ENCODE data around the gene KMT2A. TPM values are rescaled to one million over a fixed set of nuclear protein-coding genes. Genes with fewer than 3 reads are reported as not detected.

The KMT2A gene
- total and polyA plus RNA-seq, 2 donors (not counting 3 experiments of a cell fraction or from before 2014, with no cell fraction given) = 23.5 to 63.9 TPM

DNA sequence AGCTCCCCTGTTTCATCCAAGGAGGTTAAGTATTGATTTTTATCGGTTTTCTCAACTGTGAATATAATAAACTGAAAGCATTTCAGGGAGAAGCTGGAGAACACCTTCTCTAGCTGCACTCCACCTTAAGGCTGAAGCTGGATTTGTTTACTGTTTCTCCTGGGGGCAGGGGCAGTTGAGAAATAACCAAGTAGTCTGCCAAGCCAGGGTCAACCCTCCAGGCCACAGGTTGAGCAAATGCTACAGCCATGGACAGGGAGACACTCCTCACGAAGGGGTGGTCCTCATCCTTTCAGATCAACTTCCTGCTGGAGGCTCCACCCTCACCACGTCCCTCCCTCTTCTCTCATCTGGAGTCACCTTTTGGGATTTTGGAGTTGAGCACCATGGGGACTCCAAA is 90.8 kb downstream of the KMT2A start, which contains the start of gene TTC36:
TTC36 (plus strand) TSS at position 366 of the 400 bp plus-strand sequence; CDS start at position 387, 21 bp downstream.
- Histone ChIP-seq H3K9me3 (replicated peaks; ENCODE audit: control insufficient read depth, insufficient read depth, low read length) (no peaks in the 10 kb centered on the region), H3K79me2 (ENCODE audit: control insufficient read depth, insufficient read depth, low read length) (no peaks in the 10 kb centered on the region), H4K20me1 (replicated peaks; ENCODE audit: control insufficient read depth, extremely low read depth, insufficient read depth, low read length) (no peaks in the 10 kb centered on the region), H3K9me1 (replicated peaks; ENCODE audit: control insufficient read depth, extremely low read depth, insufficient read depth, low read length) (no peaks in the 10 kb centered on the region), H3K4me3 (replicated peaks in 1 of 3; ENCODE audit: insufficient read depth in 1 of 3, low read depth in 1 of 3, low read length in 3 of 3) (no peak within 1 kb of the TSS), H3K9ac (replicated peaks; ENCODE audit: extremely low read depth, insufficient read depth, low read length) (no peak within 1 kb of the TSS), H3K27ac (ENCODE audit: insufficient read depth, low read depth, low read length) (no peak within 1 kb of the TSS), H3K27me3 (ENCODE audit: control insufficient read depth in 2 of 2, insufficient read depth in 2 of 2, low read length in 2 of 2) (no peaks in the 10 kb centered on the region), H3K4me1 (ENCODE audit: control insufficient read depth, extremely low read depth, insufficient read depth, low read length) (peaks cover 10% of the 10 kb centered on the region), H2AFZ (ENCODE audit: low read depth, low read length) (no peak within 1 kb of the TSS), H3K4me2 (ENCODE audit: insufficient read depth, low read length) (no peak within 1 kb of the TSS), H3K36me3 (ENCODE audit: control insufficient read depth in 2 of 2, extremely low read depth in 1 of 2, insufficient read depth in 2 of 2, low read length in 2 of 2) (peaks cover 7 to 20% of the 10 kb centered on the region in 2 experiments)
- intact Hi-C loops (cut with micrococcal nuclease) (no loop called here), dilution Hi-C loops (cut with MboI; ENCODE audit: extremely low pct_ligation_motif_present, low sequenced_read_pairs) (no loop called here)
- TF ChIP-seq JUN (IDR thresholded peaks at IDR 0.05; ENCODE audit: borderline replicate concordance, insufficient read depth, insufficient read length, low read depth) (no peak), POLR2AphosphoS5 (IDR thresholded peaks at IDR 0.05; ENCODE audit: insufficient read depth, low read depth, low read length) (no peak), EZH2 (IDR thresholded peaks at IDR 0.05; ENCODE audit: borderline replicate concordance, low read depth, low read length, severe bottlenecking) (no peak), GATA2 (IDR thresholded peaks at IDR 0.05; ENCODE audit: insufficient read depth, insufficient read length, low read depth, low read length) (no peak), POLR2A (IDR thresholded peaks at IDR 0.05; ENCODE audit: low read depth, low read length) (no peak), FOS (IDR thresholded peaks at IDR 0.05; ENCODE audit: borderline replicate concordance, insufficient read depth, low read length) (no peak), MYC (IDR thresholded peaks at IDR 0.05; ENCODE audit: low read depth, low read length) (no peak)
- TF ChIP-seq, protein P1, sequence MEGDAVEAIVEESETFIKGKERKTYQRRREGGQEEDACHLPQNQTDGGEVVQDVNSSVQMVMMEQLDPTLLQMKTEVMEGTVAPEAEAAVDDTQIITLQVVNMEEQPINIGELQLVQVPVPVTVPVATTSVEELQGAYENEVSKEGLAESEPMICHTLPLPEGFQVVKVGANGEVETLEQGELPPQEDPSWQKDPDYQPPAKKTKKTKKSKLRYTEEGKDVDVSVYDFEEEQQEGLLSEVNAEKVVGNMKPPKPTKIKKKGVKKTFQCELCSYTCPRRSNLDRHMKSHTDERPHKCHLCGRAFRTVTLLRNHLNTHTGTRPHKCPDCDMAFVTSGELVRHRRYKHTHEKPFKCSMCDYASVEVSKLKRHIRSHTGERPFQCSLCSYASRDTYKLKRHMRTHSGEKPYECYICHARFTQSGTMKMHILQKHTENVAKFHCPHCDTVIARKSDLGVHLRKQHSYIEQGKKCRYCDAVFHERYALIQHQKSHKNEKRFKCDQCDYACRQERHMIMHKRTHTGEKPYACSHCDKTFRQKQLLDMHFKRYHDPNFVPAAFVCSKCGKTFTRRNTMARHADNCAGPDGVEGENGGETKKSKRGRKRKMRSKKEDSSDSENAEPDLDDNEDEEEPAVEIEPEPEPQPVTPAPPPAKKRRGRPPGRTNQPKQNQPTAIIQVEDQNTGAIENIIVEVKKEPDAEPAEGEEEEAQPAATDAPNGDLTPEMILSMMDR (IDR thresholded peaks at IDR 0.05; ENCODE audit: extremely low read depth in 1 of 2, insufficient read depth in 1 of 2, low read depth in 1 of 2, low read length in 2 of 2) = no peak
- TF ChIP-seq, protein P2, sequence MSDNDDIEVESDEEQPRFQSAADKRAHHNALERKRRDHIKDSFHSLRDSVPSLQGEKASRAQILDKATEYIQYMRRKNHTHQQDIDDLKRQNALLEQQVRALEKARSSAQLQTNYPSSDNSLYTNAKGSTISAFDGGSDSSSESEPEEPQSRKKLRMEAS (IDR thresholded peaks at IDR 0.05; ENCODE audit: insufficient read depth, insufficient read length) = no peak
- no TSS peak for BruUV-seq (replicated peaks)
- ChIA-PET POLR2A (no interaction called here), CTCF (interaction anchor here (1.1 kb wide), 1 partner anchor 39 kb away, joined by 3 read pairs; no protein-coding TSS in a partner anchor)
- DNase-seq (ENCODE audit: low read depth, low spot score) (no peak), FAIRE-seq (no peak)
